Uterus (tissue), 2 donors: ENCODE data around the gene TRIM60.

Experiments used
- POLR2A ChIP-seq, 2 donors: fragments of 450-650 bp; IDR thresholded peaks; one replicate each; pipeline ENCODE4 v1.6.1; 2016; ENCODE audit warnings: antibody characterized with exemption in 2 of 2, mild to moderate bottlenecking in 1 of 2, moderate library complexity in 1 of 2
- TF ChIP-seq, protein P1 (sequence below), 4 experiments: fragments of 200-600 bp in 2 of 4; fragments of 450-650 bp in 2 of 4; sonication (generic) in 2 of 4; IDR thresholded peaks; one replicate each; pipeline ENCODE4 v1.5.1; 2016 to 2019; ENCODE audit warnings: antibody characterized with exemption in 4 of 4, mild to moderate bottlenecking in 2 of 4, moderate library complexity in 1 of 4

DNA sequence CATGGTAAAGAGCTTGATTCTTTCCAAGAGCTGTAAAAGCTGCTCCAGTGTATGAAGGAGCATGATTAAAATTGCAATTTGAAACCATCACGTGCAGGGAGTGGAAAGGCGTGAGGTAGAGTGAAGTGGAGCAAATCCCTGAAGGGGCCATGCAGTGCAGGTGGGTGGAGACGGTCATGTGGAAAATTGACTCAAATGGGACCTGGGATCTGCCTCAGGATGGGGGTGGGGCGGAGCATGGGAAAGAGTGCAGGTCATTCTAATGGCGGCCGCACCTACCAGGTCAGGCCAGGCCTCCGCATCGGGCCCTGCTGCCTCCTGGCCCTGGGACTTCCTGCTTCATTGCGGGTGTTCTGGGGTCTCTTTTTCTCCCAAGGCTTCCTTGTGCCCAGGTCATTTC, 25.3 kb upstream of the TRIM60 start:
- TF ChIP-seq, protein P1, sequence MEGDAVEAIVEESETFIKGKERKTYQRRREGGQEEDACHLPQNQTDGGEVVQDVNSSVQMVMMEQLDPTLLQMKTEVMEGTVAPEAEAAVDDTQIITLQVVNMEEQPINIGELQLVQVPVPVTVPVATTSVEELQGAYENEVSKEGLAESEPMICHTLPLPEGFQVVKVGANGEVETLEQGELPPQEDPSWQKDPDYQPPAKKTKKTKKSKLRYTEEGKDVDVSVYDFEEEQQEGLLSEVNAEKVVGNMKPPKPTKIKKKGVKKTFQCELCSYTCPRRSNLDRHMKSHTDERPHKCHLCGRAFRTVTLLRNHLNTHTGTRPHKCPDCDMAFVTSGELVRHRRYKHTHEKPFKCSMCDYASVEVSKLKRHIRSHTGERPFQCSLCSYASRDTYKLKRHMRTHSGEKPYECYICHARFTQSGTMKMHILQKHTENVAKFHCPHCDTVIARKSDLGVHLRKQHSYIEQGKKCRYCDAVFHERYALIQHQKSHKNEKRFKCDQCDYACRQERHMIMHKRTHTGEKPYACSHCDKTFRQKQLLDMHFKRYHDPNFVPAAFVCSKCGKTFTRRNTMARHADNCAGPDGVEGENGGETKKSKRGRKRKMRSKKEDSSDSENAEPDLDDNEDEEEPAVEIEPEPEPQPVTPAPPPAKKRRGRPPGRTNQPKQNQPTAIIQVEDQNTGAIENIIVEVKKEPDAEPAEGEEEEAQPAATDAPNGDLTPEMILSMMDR (IDR thresholded peaks at IDR 0.05): no peak
- TF ChIP-seq POLR2A (IDR thresholded peaks at IDR 0.05): no peak
